ENCODE data around the gene GTF3C2. TPM values are rescaled to one million over a fixed set of nuclear protein-coding genes. Genes with fewer than 3 reads are reported as not detected.

Gene GTF3C2
- total RNA-seq, 2 experiments from 2014 or later: 57.6 to 63.6 TPM

DNA sequence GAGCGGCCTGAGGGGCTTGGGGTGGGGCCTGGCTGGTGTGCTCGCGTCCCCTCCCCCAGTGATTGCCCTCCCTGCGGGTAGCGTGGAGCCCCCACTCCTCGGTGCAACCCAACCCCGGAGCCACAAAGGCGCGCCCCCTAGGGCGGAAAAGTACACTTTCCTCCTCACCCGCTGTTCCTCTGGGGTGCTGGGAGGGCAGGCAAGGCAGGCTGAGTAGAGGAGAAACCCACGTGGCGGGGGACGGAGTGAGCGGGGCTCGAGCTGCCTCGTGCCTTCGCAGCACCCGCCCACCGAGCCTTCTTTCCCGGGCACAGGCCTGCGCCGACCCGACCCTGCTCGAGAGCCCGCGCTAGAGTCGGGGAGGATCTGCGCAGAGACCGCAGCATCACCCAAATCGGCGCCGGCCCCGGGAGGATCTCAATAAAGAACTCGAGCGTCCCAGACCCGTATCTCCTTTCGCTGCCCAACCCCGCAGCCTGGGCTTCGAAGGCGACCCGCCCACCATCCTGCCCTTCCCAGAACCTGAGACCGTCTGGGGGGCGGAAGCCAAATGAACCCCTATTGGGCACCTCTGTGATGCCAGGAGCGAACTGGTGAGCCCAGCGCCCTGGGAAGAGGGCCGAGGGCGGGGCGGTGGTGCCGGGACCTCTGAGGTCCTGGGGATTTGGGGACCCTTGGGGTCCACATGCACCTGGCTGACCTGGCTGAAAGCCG, 49.8 kb downstream of the GTF3C2 start:
- DNase-seq: peak; percentile 59
- CTCF ChIA-PET: interaction anchor here (0.6 kb wide), 1 partner anchor 9 kb away, joined by 3 read pairs; no protein-coding TSS in a partner anchor
- Mint-ChIP-seq H3K27ac (no peak overlapping the region), H3K4me3 (peak overlapping the region; percentile 52), H3K36me3 (ENCODE audit: low read depth) (peaks cover 22% of the 10 kb centered on the region), H3K27me3 (peaks cover 16% of the 10 kb centered on the region), H3K4me1 (ENCODE audit: low read depth) (peaks cover 3% of the 10 kb centered on the region), H3K9me3 (no peaks in the 10 kb centered on the region)
- TF ChIP-seq, protein P1, sequence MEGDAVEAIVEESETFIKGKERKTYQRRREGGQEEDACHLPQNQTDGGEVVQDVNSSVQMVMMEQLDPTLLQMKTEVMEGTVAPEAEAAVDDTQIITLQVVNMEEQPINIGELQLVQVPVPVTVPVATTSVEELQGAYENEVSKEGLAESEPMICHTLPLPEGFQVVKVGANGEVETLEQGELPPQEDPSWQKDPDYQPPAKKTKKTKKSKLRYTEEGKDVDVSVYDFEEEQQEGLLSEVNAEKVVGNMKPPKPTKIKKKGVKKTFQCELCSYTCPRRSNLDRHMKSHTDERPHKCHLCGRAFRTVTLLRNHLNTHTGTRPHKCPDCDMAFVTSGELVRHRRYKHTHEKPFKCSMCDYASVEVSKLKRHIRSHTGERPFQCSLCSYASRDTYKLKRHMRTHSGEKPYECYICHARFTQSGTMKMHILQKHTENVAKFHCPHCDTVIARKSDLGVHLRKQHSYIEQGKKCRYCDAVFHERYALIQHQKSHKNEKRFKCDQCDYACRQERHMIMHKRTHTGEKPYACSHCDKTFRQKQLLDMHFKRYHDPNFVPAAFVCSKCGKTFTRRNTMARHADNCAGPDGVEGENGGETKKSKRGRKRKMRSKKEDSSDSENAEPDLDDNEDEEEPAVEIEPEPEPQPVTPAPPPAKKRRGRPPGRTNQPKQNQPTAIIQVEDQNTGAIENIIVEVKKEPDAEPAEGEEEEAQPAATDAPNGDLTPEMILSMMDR (IDR thresholded peaks at IDR 0.05): peak; percentile 30
- POLR2A ChIA-PET: interaction anchor here (0.6 to 1.2 kb wide), 2 partner anchors 17 to 36 kb away, joined by 3 to 4 read pairs; no protein-coding TSS in a partner anchor
- intact Hi-C loops (cut with micrococcal nuclease): no loop called here
- peak; percentile 50 for ATAC-seq

DNA sequence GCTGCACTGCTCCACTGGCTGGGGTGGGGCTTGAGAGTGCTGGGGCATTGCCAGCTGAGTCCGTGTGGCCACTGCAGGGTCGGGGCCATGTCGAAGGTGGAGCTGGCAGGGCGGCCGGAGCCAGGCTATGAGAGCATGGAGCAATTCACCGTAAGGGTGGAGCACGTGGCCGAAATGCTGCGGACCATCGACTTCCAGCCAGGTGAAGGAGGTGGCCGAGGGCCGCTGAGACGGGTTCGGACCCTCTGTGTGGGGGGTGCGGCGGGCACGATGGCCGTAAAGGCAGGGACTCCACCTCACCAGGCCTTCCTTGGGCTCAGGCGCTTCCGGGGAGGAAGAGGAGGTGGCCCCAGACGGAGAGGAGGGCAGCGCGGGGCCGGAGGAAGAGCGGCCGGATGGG, 50.4 kb downstream of the GTF3C2 start:
- DNase-seq: no peak
- intact Hi-C loops (cut with micrococcal nuclease): no loop called here
- H3K4me3 Mint-ChIP-seq: peak overlapping the region; percentile 52

DNA sequence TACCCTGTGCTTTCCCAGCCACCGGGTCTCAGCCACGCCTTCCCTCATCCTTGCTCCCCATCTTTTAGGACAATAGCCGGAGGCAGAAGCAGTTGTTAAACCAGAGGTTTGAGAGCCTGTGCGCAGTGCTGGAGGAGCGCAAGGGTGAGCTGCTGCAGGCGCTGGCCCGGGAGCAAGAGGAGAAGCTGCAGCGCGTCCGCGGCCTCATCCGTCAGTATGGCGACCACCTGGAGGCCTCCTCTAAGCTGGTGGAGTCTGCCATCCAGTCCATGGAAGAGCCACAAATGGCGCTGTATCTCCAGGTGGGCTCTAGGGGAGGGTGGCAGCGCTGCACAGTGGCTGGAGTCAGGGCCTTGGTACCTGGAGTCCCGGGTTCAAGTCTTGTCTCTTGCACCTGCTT, 51.0 kb downstream of the GTF3C2 start:
- peaks cover 16% of the 10 kb centered on the region for H3K27me3 Mint-ChIP-seq
- no peak for DNase-seq
- peaks cover 16% of the 10 kb centered on the region for H3K36me3 Mint-ChIP-seq (ENCODE audit: low read depth)
- no peaks in the 10 kb centered on the region for H3K9me3 Mint-ChIP-seq
- intact Hi-C loops (cut with micrococcal nuclease): no loop called here
- H3K4me1 Mint-ChIP-seq (ENCODE audit: low read depth): peaks cover 3% of the 10 kb centered on the region
- POLR2A ChIA-PET: no interaction called here
- H3K4me3 Mint-ChIP-seq: no peak overlapping the region
- no peak overlapping the region for H3K27ac Mint-ChIP-seq
- no peak for ATAC-seq
- TF ChIP-seq, protein P1 (IDR thresholded peaks at IDR 0.05): no peak
- CTCF ChIA-PET: interaction anchor here (1.1 to 6.7 kb wide), 2 partner anchors 24 to 36 kb away, joined by 3 to 100 read pairs; partner anchors contain the start of gene TRIM54

More for the DNA sequence above, 50.4 kb downstream of the GTF3C2 start:
- TF ChIP-seq, protein P1 (IDR thresholded peaks at IDR 0.05): no peak
- Mint-ChIP-seq H3K36me3 (ENCODE audit: low read depth) (peaks cover 17% of the 10 kb centered on the region), H3K4me1 (ENCODE audit: low read depth) (peaks cover 3% of the 10 kb centered on the region), H3K27me3 (peaks cover 16% of the 10 kb centered on the region), H3K9me3 (no peaks in the 10 kb centered on the region), H3K27ac (no peak overlapping the region)
- ChIA-PET POLR2A (interaction anchor here (0.6 kb wide), 1 partner anchor 17 kb away, joined by 3 read pairs; no protein-coding TSS in a partner anchor), CTCF (interaction anchor here (0.6 to 1.1 kb wide), 2 partner anchors 8 to 37 kb away, joined by 3 read pairs; no protein-coding TSS in a partner anchor)
- ATAC-seq: peak; percentile 32

DNA sequence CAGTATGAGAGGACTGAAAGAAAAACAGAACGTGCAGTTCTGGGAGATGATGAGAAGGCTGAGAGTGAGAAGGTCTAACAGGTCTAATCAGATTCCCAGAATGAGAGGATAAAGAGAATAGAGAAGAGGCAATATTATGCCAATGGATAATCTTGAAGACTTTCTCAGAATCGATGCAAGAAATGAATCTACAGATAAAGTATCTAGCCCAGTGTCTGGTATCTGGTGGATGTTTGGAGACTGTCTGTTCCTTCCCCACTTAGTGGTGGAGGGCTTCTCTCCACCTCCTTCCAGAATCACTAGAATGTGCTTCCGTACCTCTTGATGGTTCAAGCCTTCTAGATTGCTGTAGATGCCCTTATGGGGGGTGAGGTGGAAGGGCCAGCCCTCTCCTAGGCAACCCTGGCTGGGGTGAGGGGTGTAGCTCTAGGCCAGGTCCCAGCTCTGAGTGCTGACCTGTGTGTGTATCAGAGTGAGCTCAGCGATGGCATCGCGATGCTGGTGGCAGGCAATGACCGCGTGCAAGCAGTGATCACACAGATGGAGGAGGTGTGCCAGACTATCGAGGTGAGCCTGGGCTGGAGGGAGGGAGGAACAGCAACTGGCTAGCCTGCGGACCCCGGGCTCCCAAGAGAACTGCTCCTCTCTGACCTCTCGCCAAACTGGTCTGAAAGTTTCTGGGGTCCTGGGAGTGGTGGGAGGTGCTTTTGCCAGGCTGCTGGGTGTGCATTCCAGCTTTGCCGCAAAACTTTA, 51.9 kb downstream of the GTF3C2 start:
- ChIA-PET POLR2A (no interaction called here), CTCF (interaction anchor here (0.9 to 6.7 kb wide), 13 partner anchors 12 to 330 kb away, joined by 3 to 100 read pairs (median 15); partner anchors contain the start of genes DNAJC5G, MPV17, SLC30A3 and TRIM54)
- TF ChIP-seq, protein P1 (IDR thresholded peaks at IDR 0.05): no peak
- H3K27me3 Mint-ChIP-seq: peaks cover 16% of the 10 kb centered on the region
- DNase-seq: no peak
- no peak for ATAC-seq
- peaks cover 3% of the 10 kb centered on the region for H3K4me1 Mint-ChIP-seq (ENCODE audit: low read depth)
- H3K9me3 Mint-ChIP-seq: no peaks in the 10 kb centered on the region
- H3K27ac Mint-ChIP-seq: no peak overlapping the region
- H3K36me3 Mint-ChIP-seq (ENCODE audit: low read depth): peaks cover 10% of the 10 kb centered on the region
- intact Hi-C loops (cut with micrococcal nuclease): no loop called here
- H3K4me3 Mint-ChIP-seq: no peak overlapping the region
